MM.1S (cell line): ENCODE data around the gene TBX19.

Source experiments
- DNase-seq: peaks from one replicate; pipeline ENCODE4 v3.0.0-alpha.2; 2015
- H2AFZ ChIP-seq: fragments of 300-600 bp; sonication (generic); 2 replicates; pipeline ENCODE4 v1.6.0; 2016; ENCODE audit warnings: antibody characterized with exemption, low read length
- H3F3A ChIP-seq: fragments of 300-600 bp; sonication (generic); 2 replicates; pipeline ENCODE4 v1.6.1; 2016; ENCODE audit warnings: mild to moderate bottlenecking, antibody characterized with exemption, low read length, moderate library complexity, mixed read lengths; ENCODE audit not compliant: insufficient read depth
- H3K27ac ChIP-seq: fragments of 300-600 bp; sonication (generic); 2 replicates; pipeline ENCODE4 v1.5.1; 2016; ENCODE audit warnings: mild to moderate bottlenecking, low read length
- H3K27me3 ChIP-seq: fragments of 300-600 bp; sonication (generic); replicated peaks from 2 replicates; pipeline ENCODE4 v1.6.0; 2016; ENCODE audit warnings: low read length; ENCODE audit not compliant: insufficient read depth
- H3K36me3 ChIP-seq: fragments of 300-600 bp; sonication (generic); replicated peaks from 2 replicates; pipeline ENCODE4 v1.6.1; 2016; ENCODE audit warnings: mild to moderate bottlenecking, low read length, mixed read lengths; ENCODE audit not compliant: insufficient read depth
- H3K4me1 ChIP-seq: fragments of 300-600 bp; sonication (generic); 2 replicates; pipeline ENCODE4 v1.6.1; 2016; ENCODE audit warnings: low read length, mixed read lengths
- H3K4me2 ChIP-seq: fragments of 300-600 bp; sonication (generic); 2 replicates; pipeline ENCODE4 v1.6.0; 2016; ENCODE audit warnings: low read depth, low read length
- H3K4me3 ChIP-seq: fragments of 300-600 bp; sonication (generic); 2 replicates; pipeline ENCODE4 v1.5.1; 2016; ENCODE audit warnings: low read length, mixed read lengths
- H3K79me2 ChIP-seq: fragments of 300-600 bp; sonication (generic); 2 replicates; pipeline ENCODE4 v1.6.1; 2016; ENCODE audit warnings: mixed run types, low read length, mixed read lengths
- H3K9ac ChIP-seq: fragments of 300-600 bp; sonication (generic); 2 replicates; pipeline ENCODE4 v1.6.1; 2016; ENCODE audit warnings: low read length, mixed read lengths
- H3K9me2 ChIP-seq: fragments of 300-600 bp; sonication (generic); replicated peaks from 2 replicates; pipeline ENCODE4 v1.6.1; 2016; ENCODE audit warnings: mild to moderate bottlenecking, low read length, mixed read lengths; ENCODE audit not compliant: insufficient read depth
- H3K9me3 ChIP-seq: fragments of 300-600 bp; sonication (generic); replicated peaks from 2 replicates; pipeline ENCODE4 v1.6.1; 2016; ENCODE audit warnings: mild to moderate bottlenecking, low read length, mixed read lengths; ENCODE audit not compliant: insufficient read depth
- H4K20me1 ChIP-seq: fragments of 300-600 bp; sonication (generic); 2 replicates; pipeline ENCODE4 v1.6.1; 2016; ENCODE audit warnings: mild to moderate bottlenecking, low read length, moderate library complexity, mixed read lengths; ENCODE audit not compliant: insufficient read depth
- CTCF ChIP-seq: fragments of 300-600 bp; sonication (generic); IDR thresholded peaks from 2 replicates; pipeline ENCODE4 v1.5.1; 2016; ENCODE audit warnings: antibody characterized with exemption, low read length, mixed read lengths
- EZH2 ChIP-seq: fragments of 300-600 bp; sonication (generic); optimal IDR thresholded peaks from 2 replicates; pipeline ENCODE3; 2017; ENCODE audit warnings: low read depth, mild to moderate bottlenecking, antibody characterized with exemption, low read length, mixed read lengths
- EZH2phosphoT487 ChIP-seq: fragments of 300-600 bp; sonication (generic); IDR thresholded peaks from 2 replicates; pipeline ENCODE4 v1.6.1; 2018; ENCODE audit warnings: antibody characterized with exemption, low read length

The TBX19 gene

GRCh38 chr1:168300626-168301025, 19.9 kb downstream of the TBX19 start:
- Histone ChIP-seq H3K9me2 (no peaks in the 10 kb centered on the region), H3K9ac (no peak overlapping the region), H3K4me1 (no peaks in the 10 kb centered on the region), H4K20me1 (no peaks in the 10 kb centered on the region), H3K27me3 (no peaks in the 10 kb centered on the region), H3K4me2 (no peak overlapping the region), H2AFZ (no peak overlapping the region), H3K27ac (no peak overlapping the region), H3K9me3 (no peaks in the 10 kb centered on the region), H3K36me3 (no peaks in the 10 kb centered on the region), H3F3A (no peaks in the 10 kb centered on the region), H3K4me3 (no peak overlapping the region), H3K79me2 (no peaks in the 10 kb centered on the region)
- DNase-seq, result no peak
- TF ChIP-seq EZH2, result no peak
- TF ChIP-seq EZH2phosphoT487, result no peak
- TF ChIP-seq CTCF, result no peak

DNA sequence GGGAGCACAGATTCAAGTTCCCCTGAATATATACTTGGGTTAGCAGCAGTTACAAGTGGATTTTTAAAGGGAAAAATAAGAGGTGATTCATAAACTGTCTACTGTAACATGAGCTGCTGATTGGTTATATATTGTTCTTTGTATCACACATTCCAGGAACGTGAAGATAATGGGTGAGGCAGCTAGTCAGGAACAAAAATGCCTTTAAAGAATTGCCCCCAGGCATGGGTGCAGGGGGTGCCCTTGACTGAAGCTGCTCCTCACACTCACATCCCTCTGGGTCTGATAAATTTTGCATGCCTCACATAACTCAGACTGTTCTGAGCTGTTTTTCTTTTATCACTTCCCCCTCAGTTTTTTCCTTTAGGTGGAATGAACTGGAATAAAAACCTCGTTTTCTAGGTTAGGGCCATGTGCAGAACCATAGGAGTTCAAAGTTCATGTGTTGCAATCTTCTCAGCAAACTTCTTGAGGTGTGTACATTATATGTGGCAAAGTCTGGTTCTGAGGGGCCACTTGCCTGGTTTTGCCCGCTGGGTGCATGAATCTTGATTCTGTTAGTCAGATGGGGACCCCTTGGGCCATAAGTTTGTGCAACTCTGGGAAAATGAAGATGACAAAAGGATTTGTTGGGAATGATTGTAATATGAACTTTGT, 21.1 kb downstream of the TBX19 start:
- Histone ChIP-seq H3K9me2 (no peaks in the 10 kb centered on the region), H3K79me2 (no peaks in the 10 kb centered on the region), H3K4me3 (no peak overlapping the region), H3K36me3 (no peaks in the 10 kb centered on the region), H4K20me1 (no peaks in the 10 kb centered on the region), H2AFZ (no peak overlapping the region), H3K4me1 (0 out of 2 replicates have a peak, but pooled peaks cover 3% of the 10 kb centered on the region), H3F3A (no peaks in the 10 kb centered on the region), H3K27ac (no peak overlapping the region), H3K27me3 (no peaks in the 10 kb centered on the region), H3K9ac (no peak overlapping the region), H3K4me2 (no peak overlapping the region), H3K9me3 (no peaks in the 10 kb centered on the region)
- DNase-seq, result no peak
- TF ChIP-seq EZH2 (no peak), CTCF (no peak), EZH2phosphoT487 (no peak)

DNA sequence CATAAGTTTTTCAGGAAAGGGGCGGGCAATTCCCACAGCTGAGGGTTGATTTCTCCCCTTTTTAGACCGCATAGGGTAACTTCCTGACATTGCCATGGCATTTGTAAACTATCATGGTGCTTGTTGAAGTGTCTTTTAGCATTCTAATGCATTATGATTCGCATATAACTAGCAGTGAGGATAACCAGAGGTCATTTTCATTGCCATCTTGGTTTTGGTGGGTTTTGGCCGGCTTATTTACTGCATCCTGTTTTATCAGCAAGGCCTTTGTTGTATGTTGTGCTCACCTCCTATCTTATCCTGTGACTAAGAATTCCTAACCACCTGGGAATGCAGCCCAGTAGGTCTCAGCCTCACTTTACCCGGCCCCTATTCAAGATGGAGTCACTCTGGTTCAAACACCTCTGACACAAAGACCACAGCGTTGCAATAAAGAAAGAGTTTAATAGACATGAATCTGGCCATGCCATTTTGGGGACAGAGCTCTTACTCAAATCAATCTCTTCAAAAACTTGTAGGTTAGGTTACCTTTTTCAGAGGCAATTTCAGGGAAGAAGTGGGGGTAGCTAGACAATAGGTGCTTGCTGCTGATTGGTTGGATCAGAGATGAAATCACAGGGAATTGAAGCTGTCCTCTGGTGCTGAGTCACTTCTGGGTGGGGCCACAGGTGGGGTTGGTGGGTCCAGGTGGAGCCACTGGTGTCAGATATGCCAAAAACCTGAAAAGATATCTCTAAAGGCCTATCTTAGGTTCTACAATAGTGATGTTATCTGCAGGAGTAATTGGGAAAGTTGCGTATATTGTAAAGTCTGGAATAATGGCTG, 23.3 kb downstream of the TBX19 start:
- Histone ChIP-seq H3K27ac (no peak overlapping the region), H2AFZ (no peak overlapping the region), H3K9me3 (no peaks in the 10 kb centered on the region), H3K4me3 (no peak overlapping the region), H3K36me3 (no peaks in the 10 kb centered on the region), H3K27me3 (no peaks in the 10 kb centered on the region), H3K4me2 (no peak overlapping the region), H3K9ac (no peak overlapping the region), H3F3A (no peaks in the 10 kb centered on the region), H4K20me1 (no peaks in the 10 kb centered on the region), H3K4me1 (0 out of 2 replicates have a peak, but pooled peaks cover 3% of the 10 kb centered on the region), H3K9me2 (no peaks in the 10 kb centered on the region), H3K79me2 (no peaks in the 10 kb centered on the region)
- TF ChIP-seq CTCF, result no peak
- no peak for TF ChIP-seq EZH2
- TF ChIP-seq EZH2phosphoT487, result no peak
- DNase-seq, result no peak
